ENCODE data around the gene THSD7A.

The THSD7A gene

GRCh38 chr7:11747715-11748485 is 84.1 kb downstream of the THSD7A start:
- DNase-seq = no peak

- no peak for DNase-seq
Observed at GRCh38 chr7:11746591-11746990, 85.4 kb downstream of the THSD7A start.

DNA sequence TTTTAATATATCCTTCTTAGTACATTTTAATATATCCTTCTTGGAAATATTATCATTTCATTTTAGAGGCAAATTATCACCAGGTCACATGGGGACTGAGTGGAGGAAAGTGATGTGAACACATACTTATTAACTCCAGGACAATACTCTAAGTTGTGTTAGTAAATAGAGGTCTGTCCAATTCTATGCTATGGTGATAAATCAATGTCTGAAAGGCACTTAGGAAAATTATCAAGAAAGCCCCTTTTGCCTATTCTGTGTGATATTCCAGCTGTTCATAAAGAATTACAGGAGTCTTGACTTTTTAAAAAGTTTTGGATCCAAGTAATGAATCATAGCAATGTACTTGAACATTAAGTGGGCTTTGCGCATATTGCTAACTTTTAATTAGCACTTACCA is 88.5 kb downstream of the THSD7A start:
- no peak for DNase-seq

GRCh38 chr7:11743016-11743415 is 89.0 kb downstream of the THSD7A start:
- no peak for DNase-seq

DNA sequence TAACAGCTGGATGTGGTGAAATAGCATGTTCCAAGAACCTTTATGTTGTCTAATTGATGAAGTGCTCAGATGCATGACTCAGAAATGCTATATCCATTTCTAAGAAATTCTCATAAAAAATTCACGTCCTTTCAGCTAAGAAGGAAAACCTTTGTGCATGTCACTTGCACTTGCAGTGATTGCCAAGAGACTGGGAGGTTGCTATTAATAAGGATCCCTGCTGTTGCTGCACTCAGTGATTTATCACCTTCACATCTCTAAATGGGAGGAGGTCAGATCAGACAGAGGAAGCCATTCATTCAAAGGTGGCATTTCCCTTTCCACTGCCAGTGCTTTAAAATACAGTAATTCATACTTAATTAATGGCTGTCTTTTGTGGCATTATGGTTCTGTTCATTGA is 89.5 kb downstream of the THSD7A start:
- no peak for DNase-seq

DNA sequence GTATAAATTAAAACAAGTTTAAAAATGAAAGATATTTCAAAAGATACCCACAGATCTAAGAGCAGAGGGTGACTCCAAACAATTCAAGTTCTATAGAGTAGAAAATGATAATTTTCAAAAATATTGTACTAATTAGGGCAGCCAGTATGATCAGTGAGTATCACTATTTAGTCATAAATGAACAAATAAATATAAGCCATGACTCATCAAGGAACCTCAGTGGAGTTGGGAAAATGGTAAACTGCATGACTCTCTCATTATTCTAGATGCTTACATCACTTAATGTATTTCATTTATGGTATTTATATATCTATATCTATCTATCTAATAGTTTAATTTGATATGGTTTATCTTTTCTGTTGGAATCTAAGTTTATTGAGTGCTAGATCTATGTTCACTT is 94.3 kb downstream of the THSD7A start:
- no peak for DNase-seq

DNA sequence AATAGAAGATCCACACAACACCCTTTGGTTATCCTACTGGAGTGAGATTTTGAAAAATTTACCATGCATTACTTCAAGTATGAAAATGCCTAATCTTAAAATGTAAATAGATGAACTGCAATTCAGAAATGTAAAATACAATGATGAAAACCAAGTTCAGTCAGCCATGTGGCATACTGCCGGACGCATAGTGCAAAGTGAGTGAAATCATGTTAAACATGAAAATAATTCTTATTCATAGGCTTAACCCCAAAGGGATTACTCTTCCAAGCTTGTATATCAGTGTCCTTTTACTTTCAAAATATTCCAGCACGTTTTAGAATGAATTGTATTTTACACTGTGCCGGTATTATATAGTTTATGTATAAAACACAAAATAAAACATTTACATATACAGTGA is 99.8 kb downstream of the THSD7A start:
- no peak for DNase-seq

DNA sequence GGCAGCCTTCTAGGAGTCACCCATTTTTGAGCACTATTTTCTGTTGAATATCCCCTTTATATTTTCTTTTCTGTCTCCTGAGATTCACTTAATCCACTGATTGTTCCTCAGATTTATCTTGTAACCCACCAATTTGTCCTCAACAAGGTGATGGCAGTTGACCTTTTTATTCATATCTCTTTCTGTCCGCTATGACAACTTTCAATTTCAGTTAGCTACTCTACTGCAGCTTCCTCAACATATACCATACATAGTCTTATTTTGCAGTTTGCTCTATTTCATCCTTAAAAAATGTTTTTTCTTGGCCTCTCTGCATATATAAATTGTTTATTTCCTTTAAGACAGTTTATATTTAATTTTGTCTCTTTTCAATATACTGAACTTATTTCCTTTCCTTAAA is 101.3 kb downstream of the THSD7A start:
- DNase-seq = no peak

DNA sequence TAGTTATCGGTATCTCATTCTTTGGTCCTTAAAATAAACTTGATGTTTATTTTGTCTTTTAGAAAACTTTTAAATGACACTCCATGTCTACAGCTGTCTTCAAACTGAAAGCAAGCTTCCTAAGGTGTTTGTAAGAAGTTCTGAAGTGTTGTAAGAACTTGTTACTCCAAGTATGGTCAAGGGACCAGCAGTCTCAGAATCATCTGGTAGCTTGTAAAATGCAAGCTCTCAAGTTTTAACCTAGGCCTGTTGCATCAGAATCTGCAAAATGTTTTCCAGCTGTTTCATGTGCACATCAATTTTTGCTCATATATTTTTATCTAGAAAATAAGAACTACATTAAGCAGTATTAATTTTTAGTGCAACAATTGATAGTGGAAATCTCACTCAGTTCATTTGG is 104.1 kb downstream of the THSD7A start:
- DNase-seq = no peak

- DNase-seq = no peak
Observed at GRCh38 chr7:11726794-11727155, 105.2 kb downstream of the THSD7A start.

- DNase-seq = no peak
Observed at GRCh38 chr7:11726001-11726793, 105.8 kb downstream of the THSD7A start.

- DNase-seq = no peak
Observed at GRCh38 chr7:11716185-11716584, 115.8 kb downstream of the THSD7A start.

DNA sequence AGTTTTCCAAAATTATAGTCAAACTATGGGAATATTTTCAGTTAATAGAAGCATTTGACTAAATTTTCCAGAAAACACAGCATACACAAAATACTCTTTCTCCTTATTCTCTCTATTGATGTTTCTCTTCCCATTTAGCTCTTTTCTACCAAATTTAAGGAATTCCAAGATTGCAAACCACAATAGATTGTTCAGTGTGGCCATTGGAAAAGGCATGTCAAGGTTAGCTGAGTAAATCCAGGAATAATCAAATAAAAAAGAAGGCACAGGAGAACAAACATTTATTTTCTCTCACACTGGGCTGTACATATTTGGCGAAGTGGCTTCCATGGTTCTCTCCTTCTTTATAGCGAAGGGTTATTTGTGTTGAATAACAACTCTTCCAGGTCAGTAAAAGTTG is 117.3 kb downstream of the THSD7A start:
- DNase-seq = no peak

GRCh38 chr7:11714205-11714604 is 117.8 kb downstream of the THSD7A start:
- no peak for DNase-seq

DNA sequence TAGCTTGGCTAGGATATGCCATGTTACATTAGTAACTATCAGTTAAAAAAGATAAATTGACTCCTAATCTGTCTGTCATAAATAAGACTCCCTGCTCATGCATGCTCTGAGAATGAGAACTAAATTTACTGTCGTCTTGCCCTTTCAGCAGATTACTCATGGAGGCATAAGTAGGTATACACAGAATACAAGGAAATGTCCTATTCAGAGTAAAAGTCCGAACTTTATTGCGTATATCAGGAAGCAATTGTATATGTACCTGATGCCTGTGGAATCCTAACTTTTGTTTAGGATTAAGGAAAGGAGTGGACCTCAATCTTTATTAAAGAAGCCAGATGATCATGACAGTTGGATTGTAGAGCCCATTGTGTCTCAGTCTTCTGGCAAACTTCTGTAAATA is 118.6 kb downstream of the THSD7A start:
- DNase-seq = no peak

- DNase-seq = no peak
Observed at GRCh38 chr7:11710377-11710776, 121.6 kb downstream of the THSD7A start.

DNA sequence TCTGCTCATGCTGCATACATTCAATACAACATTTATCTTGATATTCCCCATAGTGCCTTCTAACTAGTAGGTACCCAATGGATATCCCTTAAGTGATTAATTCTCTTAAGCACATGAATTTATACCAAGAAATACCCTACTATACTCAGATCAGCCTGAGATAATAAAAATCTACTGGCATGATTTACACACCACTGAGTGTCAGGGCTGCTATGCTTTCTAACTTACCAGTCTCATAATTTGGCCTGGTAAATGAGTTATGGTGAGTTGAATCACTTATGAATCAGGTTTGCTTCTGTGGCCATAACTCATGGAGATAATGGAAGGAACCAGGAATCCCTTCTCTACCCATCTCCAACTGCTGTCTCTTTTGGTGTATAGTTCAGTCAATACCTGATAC is 122.8 kb downstream of the THSD7A start:
- no peak for DNase-seq

DNA sequence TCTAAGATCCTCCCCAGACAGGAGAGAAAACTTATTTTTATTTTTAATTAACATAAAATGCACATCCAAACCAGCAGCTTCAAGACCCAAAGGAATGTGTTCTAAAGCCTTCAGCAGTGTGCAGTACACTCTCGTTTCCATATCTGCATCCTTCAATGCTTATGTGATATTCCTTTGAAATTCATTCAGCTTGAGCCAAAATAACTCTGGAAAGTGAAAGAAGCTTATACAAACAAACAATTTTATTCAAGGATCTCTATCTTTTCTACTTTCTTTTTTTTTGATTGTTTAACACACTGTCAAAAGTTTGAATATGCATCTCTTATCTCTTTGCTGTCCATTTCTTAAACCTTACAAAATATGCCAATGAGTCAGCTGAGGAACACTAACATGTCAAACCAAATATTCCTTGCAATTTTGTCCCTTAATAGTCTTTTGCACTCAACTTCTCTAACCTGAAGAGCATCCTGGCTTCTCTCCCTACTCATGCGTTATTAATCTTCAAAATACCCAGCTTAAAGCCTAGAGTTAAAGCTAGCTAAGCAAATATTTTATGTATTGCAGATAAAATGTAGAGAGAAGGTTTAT is 124.3 kb downstream of the THSD7A start:
- no peak for DNase-seq

DNA sequence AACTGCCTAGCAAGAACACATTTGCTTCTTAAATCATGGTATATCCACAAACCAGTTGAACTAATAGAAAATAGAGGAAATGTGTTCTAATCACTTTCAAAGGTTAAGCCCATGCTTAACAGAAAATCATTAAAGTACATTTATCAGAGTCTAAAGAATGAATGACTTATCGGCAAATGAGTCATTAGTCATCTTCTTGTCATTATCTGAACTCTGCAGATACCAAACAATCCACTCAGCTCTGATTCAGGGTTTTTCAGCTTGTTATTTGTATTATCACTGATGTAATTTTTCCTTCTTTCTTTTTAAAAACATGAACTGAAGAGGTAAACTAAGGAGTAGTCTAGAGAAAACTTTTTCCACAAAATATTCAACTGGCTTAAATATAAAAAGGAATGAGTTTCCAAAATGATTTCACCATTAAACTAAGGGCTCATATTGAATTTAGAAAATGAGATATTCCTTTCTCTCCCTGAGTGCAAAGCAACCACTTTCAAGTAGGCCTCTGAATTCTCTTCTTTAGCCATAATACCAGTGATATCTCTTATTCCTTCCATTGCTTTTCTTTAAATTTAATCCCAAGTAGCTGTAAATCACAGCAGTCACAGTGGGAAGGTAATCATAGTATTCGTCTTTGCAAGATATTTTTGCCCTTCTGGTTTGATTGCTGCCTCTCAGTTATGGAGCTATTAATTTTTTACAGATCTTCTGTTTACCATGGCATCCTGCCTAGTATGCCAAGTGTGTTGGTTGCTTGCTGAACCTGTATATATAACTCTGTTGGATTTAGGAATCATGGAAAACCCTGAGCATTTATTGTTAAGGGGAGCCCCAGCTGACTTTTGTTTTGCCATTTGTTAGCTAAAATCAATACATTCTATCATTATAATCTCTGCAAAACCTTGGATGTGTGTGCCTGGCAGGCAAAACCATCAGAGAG is 125.1 kb downstream of the THSD7A start:
- no peak for DNase-seq

- no peak for DNase-seq
Observed at GRCh38 chr7:11703829-11704228, 128.2 kb downstream of the THSD7A start.

GRCh38 chr7:11702938-11703337 is 129.1 kb downstream of the THSD7A start:
- DNase-seq = no peak

DNA sequence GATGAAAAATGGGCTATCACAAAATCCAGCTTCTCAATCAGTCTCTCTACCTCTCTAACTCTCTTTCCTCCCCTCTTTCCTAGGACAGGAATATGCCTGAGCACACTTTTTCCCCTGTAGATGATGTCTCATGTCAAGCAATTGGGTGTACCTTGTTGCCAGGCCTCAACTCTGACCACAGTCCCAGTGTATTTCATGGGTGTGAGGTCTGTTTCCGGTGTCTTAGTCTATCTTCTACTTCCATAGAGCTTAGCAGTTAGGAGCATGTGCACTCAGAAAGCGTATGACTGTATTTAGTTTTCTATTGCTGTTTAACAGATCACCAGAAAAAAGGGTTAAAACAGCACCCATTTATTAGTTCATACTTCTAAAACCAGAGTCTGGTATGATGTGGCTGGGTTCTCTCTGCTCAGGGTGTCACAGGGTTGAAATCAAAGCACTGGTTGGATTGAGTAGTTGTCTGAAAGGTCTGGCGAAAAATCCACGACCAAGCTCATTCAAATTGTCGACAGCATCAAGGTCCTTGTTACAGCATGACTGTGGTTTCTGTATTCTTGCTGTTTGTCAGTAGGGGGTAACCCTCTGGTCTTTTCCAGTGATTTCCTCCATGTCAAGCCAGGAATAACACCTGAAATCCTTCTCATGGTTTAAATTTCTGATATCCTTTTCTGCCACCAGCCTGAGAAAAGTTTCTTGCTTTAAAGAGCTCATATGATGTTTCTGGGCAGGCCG is 130.0 kb downstream of the THSD7A start:
- no peak for DNase-seq

Data from NCI-H2107 (cell line).